Ovary (tissue), 9 donors: ENCODE measurements around the gene PTPRN. TPM values are rescaled to one million over a fixed set of nuclear protein-coding genes. Genes with fewer than 3 reads are reported as not detected.

Experiments used
- DNase-seq, 5 donors: peaks; one replicate each; pipeline ENCODE4 v3.0.0-alpha.2; 2019 to 2020
- H3K27ac ChIP-seq, 2 donors: fragments of 200-600 bp; one replicate each; pipeline versions ENCODE4 v1.5.1 to v1.8.0; 2019 to 2022
- H3K27me3 ChIP-seq: fragments of 200-600 bp; one replicate; pipeline ENCODE4 v1.8.0; 2022
- H3K36me3 ChIP-seq: fragments of 200-600 bp; sonication (generic); one replicate; pipeline ENCODE4 v1.5.1; 2019
- H3K4me1 ChIP-seq: one replicate; pipeline ENCODE4 v1.8.1; 2013; ENCODE audit warnings: mild to moderate bottlenecking, moderate library complexity; ENCODE audit not compliant: insufficient read depth
- H3K4me3 ChIP-seq: fragments of 200-600 bp; sonication (generic); one replicate; pipeline ENCODE4 v1.5.1; 2017
- H3K9me3 ChIP-seq, 2 donors: fragments of 200-600 bp in 1 of 2; sonication (generic) in 1 of 2; one replicate each; pipeline versions ENCODE4 v1.5.1 to v1.8.1; 2013 to 2019; ENCODE audit warnings: mild to moderate bottlenecking in 1 of 2, moderate library complexity in 1 of 2
- EP300 ChIP-seq: sonication (generic); formaldehyde crosslinking; IDR thresholded peaks from one replicate; pipeline ENCODE4 v1.6.1; 2017; ENCODE audit warnings: antibody characterized with exemption
- POLR2A ChIP-seq: fragments of 450-650 bp; IDR thresholded peaks from one replicate; pipeline ENCODE4 v1.6.1; 2017; ENCODE audit warnings: antibody characterized with exemption, mild to moderate bottlenecking, moderate library complexity
- WGBS, 3 donors: extraction: QIAGEN DNeasy Blood & Tissue Kit in 1 of 3; methylation state at CpG; one replicate each; pipeline versions ENCODE4 v1.1.5 to v1.1.7; 2013 to 2017; 5-methylcytosine and 5-hydroxymethylcytosine counted together
- intact Hi-C, 4 donors: fragments of 100-400 bp; cut with DNase I; formaldehyde crosslinking; loops; one replicate each; pipeline versions ENCODE4 v1.11.0 to v1.15.1; 2022 to 2023
- polyA plus RNA-seq, 2 donors: library from polyadenylated mRNA; stranded (reverse); fragments of 200-250 nt in 1 of 2; fragments of 350-450 nt in 1 of 2; fragmentation: Illumina TruSeq in 1 of 2; extraction: RNeasy Lipid Tissue Mini Kit (QIAGEN cat#74804) in 1 of 2; gene quantifications; one replicate each; pipeline ENCODE4 v1.2.3, GENCODE V29; 2013 to 2014
- total RNA-seq, 7 donors: library from RNA; depleted of rRNA in 2 of 7; stranded (reverse); fragments of >200 nt in 2 of 7; fragmentation: NEBNext Ultra II Directional in 3 of 7; extraction: Animal tissue kit (Norgen Biotek cat#: 25700) in 3 of 7; gene quantifications; one replicate each; pipeline versions ENCODE4 v1.1.0 to v1.2.4, GENCODE V29; 2016 to 2023
- TF ChIP-seq, protein P1 (sequence below), 3 donors: fragments of 450-650 bp in 2 of 3; fragments of 200-600 bp in 1 of 3; IDR thresholded peaks; one replicate each; pipeline versions ENCODE4 v1.5.1 to v1.8.0; 2016 to 2022; ENCODE audit warnings: antibody characterized with exemption in 3 of 3, mild to moderate bottlenecking in 1 of 3
- donor health status: DM: no; HTN: no; CAD: no; lungs with moderate emphysema.
- donor health status: DM: no; HTN: no; CAD: no.
- donor health status: Bipolar disorder and iron deficiency.
- donor health status: DM: yes; HTN: yes; CAD: no.
- donor health status: DM: no; HTN: no; CAD: no.
- donor health status: DM: yes; HTN: yes; CAD: no.

Gene PTPRN
- total and polyA plus RNA-seq, 9 donors = 0.08 to 2.3 (median 0.81) TPM; not detected in 1

DNA sequence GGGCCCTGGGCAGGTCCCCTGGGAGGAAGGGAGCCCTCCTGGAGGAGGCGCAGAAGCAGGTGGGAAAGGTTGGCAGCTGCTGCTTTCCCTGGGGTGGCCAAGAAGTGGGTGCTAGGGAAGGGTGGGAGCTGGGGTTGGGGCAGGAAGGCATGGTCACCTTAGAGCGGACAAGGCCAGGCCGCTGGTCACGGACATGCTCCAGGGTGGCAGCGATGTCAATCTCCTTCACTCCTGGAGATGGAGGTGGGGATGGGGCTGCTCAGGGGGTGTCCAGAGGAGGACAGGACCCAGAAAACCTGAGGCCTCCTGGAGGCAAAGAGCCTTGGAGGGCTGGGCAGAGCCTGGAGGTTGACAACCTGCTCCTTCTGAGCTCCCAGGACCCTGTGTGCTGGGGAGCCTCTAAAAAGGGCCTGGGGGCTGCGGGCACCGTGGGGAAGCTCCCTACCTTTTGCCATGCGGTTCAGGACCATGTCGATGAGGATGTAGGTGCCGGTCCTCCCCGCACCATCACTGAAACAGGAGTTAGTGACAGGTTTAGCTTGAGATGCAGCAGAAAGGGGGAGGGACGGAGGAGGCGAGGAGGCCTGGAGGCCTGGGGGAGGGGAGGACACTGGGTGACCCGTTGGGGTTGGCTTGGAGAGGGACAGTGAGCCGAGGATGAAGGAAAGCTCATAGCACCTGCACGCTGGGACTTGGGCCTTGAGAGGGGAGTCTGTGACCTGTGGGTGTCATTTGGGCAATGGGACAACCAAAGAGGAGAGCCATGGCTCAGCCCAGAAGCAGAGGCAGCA, 18.6 kb downstream of the PTPRN start:
- DNase-seq = peak in 2 of 5 donors; percentile 40 to 44
- TF ChIP-seq, protein P1, sequence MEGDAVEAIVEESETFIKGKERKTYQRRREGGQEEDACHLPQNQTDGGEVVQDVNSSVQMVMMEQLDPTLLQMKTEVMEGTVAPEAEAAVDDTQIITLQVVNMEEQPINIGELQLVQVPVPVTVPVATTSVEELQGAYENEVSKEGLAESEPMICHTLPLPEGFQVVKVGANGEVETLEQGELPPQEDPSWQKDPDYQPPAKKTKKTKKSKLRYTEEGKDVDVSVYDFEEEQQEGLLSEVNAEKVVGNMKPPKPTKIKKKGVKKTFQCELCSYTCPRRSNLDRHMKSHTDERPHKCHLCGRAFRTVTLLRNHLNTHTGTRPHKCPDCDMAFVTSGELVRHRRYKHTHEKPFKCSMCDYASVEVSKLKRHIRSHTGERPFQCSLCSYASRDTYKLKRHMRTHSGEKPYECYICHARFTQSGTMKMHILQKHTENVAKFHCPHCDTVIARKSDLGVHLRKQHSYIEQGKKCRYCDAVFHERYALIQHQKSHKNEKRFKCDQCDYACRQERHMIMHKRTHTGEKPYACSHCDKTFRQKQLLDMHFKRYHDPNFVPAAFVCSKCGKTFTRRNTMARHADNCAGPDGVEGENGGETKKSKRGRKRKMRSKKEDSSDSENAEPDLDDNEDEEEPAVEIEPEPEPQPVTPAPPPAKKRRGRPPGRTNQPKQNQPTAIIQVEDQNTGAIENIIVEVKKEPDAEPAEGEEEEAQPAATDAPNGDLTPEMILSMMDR (IDR thresholded peaks at IDR 0.05) = no peak
- no peak for TF ChIP-seq POLR2A
- no peak for TF ChIP-seq EP300
- WGBS, 3 donors = 83 to 87% (median 86%) methylated on average over 16 of the region's 16 CpGs

DNA sequence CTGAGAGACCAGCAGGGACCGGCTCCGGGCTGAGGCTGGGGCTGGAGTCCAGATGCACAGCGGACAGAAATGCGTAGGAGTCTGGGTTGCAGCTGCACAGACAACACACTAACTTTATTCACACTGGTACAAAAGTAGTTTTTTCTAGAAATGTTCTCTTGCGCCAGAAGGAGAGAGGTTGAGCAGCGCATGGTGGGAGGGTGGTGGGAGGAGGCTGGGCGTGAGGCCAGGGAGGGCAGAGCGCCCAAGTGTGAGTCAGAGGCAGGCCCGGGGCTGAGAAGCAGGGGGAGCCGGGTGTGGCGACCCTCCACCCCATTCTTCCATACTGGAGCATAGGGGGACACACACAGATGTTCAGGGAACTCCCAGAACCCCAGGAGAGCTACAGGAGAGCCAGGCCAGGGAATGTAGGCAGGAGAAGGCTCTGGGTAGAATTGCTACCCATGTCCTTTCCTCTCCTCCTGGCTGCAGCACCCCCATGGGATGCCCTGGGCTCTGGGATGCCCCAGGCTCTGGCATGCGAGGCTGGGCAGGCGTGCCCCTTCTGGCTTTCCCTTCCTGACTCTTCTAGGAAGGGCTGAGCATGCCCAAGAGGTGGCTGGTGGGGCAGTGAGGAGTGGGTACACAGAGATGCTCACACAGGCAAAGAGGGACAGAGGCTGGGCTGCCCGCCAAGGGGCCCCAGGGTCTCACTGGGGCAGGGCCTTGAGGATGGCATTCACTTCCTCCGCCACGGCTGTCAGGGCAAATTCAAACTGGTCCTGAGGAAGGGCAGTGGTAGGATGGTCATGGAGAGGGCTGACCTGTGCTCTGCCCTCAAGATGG, 19.5 kb downstream of the PTPRN start:
- peak; percentile 91 to 98 (median 93) for DNase-seq
- no peaks in the 10 kb centered on the region for H3K27me3 ChIP-seq
- no peak for TF ChIP-seq EP300
- TF ChIP-seq, protein P1 (IDR thresholded peaks at IDR 0.05) = peak in 1 of 3 donors; percentile 9
- TF ChIP-seq POLR2A = no peak
- peak overlapping the region; percentile 85 to 93 for H3K27ac ChIP-seq
- intact Hi-C loops = loop anchor here in 3 of 4 donors (5.0 to 10.0 kb wide), 3 partner anchors 45 to 122 kb away; partner anchors contain the start of genes CNPPD1 (in 2 of the 3), RETREG2 (in 2 of the 3), GLB1L (in 1 of the 3) and STK16 (in 1 of the 3)
- WGBS, 3 donors = 15 to 27% (median 16%) methylated on average over 15 to 16 of the region's 16 CpGs
- peaks cover 11% of the 10 kb centered on the region for H3K4me1 ChIP-seq
- no peak overlapping the region for H3K4me3 ChIP-seq
- H3K36me3 ChIP-seq = no peaks in the 10 kb centered on the region
- H3K9me3 ChIP-seq = no peaks in the 10 kb centered on the region

More for the DNA sequence above, 18.6 kb downstream of the PTPRN start:
- no peaks in the 10 kb centered on the region for H3K36me3 ChIP-seq
- no peak overlapping the region for H3K4me3 ChIP-seq
- H3K9me3 ChIP-seq = no peaks in the 10 kb centered on the region
- no peaks in the 10 kb centered on the region for H3K27me3 ChIP-seq
- intact Hi-C loops = loop anchor here in 3 of 4 donors (5.0 to 10.0 kb wide), 3 partner anchors 46 to 123 kb away; partner anchors contain the start of genes CNPPD1 (in 2 of the 3), RETREG2 (in 2 of the 3), GLB1L (in 1 of the 3) and STK16 (in 1 of the 3)
- H3K27ac ChIP-seq = peak overlapping the region; percentile 85 to 93
- peaks cover 13% of the 10 kb centered on the region for H3K4me1 ChIP-seq

DNA sequence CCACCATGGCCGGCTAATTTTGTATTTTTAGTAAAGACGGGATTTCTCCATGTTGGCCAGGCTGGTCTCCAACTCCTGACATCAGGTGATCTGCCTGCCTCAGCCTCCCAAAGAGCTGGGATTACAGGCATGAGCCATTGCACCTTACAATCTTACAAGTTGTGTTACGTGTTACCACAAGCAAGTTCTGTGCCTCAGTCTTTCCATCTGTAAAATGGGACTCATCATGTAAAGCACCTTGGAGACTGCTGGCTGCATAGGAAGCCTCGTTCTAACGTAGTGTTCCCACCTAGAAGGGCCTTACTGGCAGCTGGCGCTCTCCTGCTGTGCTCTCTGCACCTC, 20.0 kb downstream of the PTPRN start:
- H3K4me1 ChIP-seq = peaks cover 11% of the 10 kb centered on the region
- DNase-seq = peak in 1 of 5 donors; percentile 25

More for the DNA sequence above, 20.0 kb downstream of the PTPRN start:
- H3K9me3 ChIP-seq = no peaks in the 10 kb centered on the region
- H3K4me3 ChIP-seq = no peak overlapping the region
- intact Hi-C loops = no loop called here
- WGBS, 3 donors = 28 to 35% (median 31%) methylated on average over 6 of the region's 6 CpGs
- TF ChIP-seq, protein P1 (IDR thresholded peaks at IDR 0.05) = no peak
- no peak for TF ChIP-seq EP300
- no peak for TF ChIP-seq POLR2A
- no peaks in the 10 kb centered on the region for H3K27me3 ChIP-seq
- H3K27ac ChIP-seq = peak overlapping the region; percentile 14 to 85
- H3K36me3 ChIP-seq = no peaks in the 10 kb centered on the region
